AG20443 (cell line): ENCODE results near the gene KRT83.

ENCODE experiments used
- DNase-seq: peaks from one replicate; pipeline ENCODE4 v3.0.0; 2012; ENCODE audit warnings: low spot score, mixed read lengths

The KRT83 gene

GRCh38 chr12:52320784-52321400 lies at the start of gene KRT83:
Gene KRT83 (minus strand): TSS chr12:52321398. CDS start chr12:52321335, 63 bp downstream.
- DNase-seq = no peak

GRCh38 chr12:52369809-52370208 lies 48.6 kb upstream of the KRT83 start:
- no peak for DNase-seq

- DNase-seq = no peak
These were observed 48.0 kb upstream of the KRT83 start for GRCh38 chr12:52369211-52369610.

GRCh38 chr12:52368508-52368907 lies 47.3 kb upstream of the KRT83 start:
- DNase-seq = no peak

GRCh38 chr12:52367876-52368275 lies 46.7 kb upstream of the KRT83 start:
- no peak for DNase-seq

- no peak for DNase-seq
These were observed 45.7 kb upstream of the KRT83 start, which contains the start of gene KRT85 for GRCh38 chr12:52366738-52367485. Gene KRT85 (minus strand): TSS chr12:52367481. CDS start chr12:52367405, 76 bp downstream.

- no peak for DNase-seq
These were observed 43.8 kb upstream of the KRT83 start for GRCh38 chr12:52364901-52365489.

GRCh38 chr12:52364061-52364460 lies 42.9 kb upstream of the KRT83 start:
- DNase-seq = no peak

- no peak for DNase-seq
These were observed 42.0 kb upstream of the KRT83 start for GRCh38 chr12:52363111-52363679.

- DNase-seq = no peak
These were observed 41.0 kb upstream of the KRT83 start for GRCh38 chr12:52362118-52362726.

- DNase-seq = no peak
These were observed 40.4 kb upstream of the KRT83 start for GRCh38 chr12:52361553-52361952.

GRCh38 chr12:52360663-52361271 lies 39.6 kb upstream of the KRT83 start:
- no peak for DNase-seq

GRCh38 chr12:52360106-52360662 lies 39.0 kb upstream of the KRT83 start:
- DNase-seq = no peak

GRCh38 chr12:52359621-52360061 lies 38.4 kb upstream of the KRT83 start:
- no peak for DNase-seq

- no peak for DNase-seq
These were observed 37.6 kb upstream of the KRT83 start for GRCh38 chr12:52358575-52359350.

- no peak for DNase-seq
These were observed 35.8 kb upstream of the KRT83 start for GRCh38 chr12:52356762-52357580.

GRCh38 chr12:52356031-52356761 lies 35.0 kb upstream of the KRT83 start:
- DNase-seq = no peak

- DNase-seq = no peak
These were observed 34.0 kb upstream of the KRT83 start for GRCh38 chr12:52355176-52355575.

- DNase-seq = no peak
These were observed 33.0 kb upstream of the KRT83 start for GRCh38 chr12:52354200-52354599.
